HG03280 (cell line): ENCODE data around the gene TAOK1.
"Not testable (repeated sequence)": the region's sequence is repeated elsewhere in the genome, so short reads cannot be mapped to it uniquely, and the experiment has no call there.

ENCODE experiments used
- ATAC-seq: cut with Tn5 transposase; IDR thresholded peaks from one replicate; pipeline ENCODE4 v1.9.1; 2021; ENCODE audit warnings: mild to moderate bottlenecking, moderate library complexity; ENCODE audit not compliant: unreplicated experiment

TAOK1 gene

GRCh38 chr17:29443041-29443739 is 53.0 kb downstream of the TAOK1 start:
- no peak for ATAC-seq

GRCh38 chr17:29444589-29444988 is 54.4 kb downstream of the TAOK1 start:
- ATAC-seq, result no peak

GRCh38 chr17:29445844-29446243 is 55.7 kb downstream of the TAOK1 start:
- ATAC-seq, result no peak

- ATAC-seq, result no peak
Measured at GRCh38 chr17:29449865-29450671, 59.9 kb downstream of the TAOK1 start.

- no peak for ATAC-seq
Measured at GRCh38 chr17:29451121-29451742, 61.1 kb downstream of the TAOK1 start.

DNA sequence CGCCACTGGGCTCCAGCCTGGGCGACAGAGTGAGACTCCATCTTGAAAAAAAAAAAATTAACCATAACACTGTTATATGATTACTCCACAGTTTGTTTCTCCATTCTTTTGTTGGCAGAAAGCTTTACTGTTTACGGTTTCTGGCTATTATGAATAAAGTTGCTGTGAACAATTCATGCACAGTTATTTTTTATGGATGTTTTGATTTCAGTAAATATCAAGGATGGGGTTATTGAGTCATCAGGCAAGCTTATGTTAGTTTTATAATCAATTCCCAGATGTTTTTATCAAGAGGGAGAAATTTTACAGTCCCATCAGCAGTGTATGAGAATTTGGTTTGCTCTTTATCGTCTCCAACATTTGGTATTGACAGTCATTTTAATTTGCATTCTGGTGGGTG is 67.9 kb downstream of the TAOK1 start:
- no peak for ATAC-seq

DNA sequence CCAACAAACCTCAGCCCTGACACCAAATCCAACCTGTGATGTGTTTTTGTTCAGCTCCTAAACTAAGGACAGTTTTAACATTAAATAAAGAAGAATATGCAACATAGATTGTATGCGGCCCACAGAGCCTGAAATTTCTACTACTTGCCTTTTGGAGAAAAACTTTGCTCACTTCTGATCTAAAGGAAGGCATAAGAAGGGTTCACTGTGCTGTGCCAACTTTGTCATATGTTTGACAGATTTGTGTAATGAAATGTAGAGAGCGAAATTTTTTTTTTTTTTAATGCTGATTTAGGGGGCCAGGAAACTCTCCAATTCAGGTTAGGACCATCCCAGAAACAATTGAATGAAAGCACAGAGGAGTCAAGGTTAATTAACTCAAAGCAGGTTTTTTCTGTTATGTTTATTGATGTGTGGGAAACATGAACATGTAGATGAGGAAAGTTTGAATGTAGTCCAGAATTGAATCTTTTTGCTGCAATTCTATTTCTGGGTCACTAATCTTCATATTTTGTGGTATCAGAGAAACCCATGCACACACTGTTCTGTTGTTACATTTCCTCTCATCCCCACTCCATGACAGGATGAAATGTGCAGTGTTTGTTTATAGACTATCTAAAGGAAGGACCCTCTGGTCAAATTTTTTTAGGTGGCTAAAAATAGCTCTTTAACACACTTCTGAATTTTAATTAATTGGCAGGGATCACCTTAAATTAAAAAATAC is 71.5 kb downstream of the TAOK1 start:
- no peak for ATAC-seq

GRCh38 chr17:29469276-29469675 is 79.1 kb downstream of the TAOK1 start:
- ATAC-seq, result no peak

DNA sequence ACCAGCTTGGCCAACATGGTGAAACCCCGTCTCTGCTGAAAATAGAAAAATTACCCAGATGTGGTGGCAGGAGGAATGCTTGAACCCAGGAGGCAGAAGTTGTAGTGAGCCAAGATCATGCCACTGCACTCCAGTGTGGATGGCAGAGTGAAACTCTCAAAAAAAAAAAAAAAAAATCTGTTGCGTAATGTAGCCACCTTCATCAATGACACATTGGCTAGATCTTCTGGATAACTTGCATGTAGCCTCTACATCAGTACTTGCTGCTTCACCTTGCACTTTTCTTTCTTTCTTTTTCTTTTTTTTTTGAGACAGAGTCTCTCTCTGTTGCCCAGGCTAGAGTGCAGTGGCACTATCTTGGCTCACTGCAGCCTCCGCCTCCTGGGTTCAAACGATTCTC is 83.3 kb downstream of the TAOK1 start:
- not testable (repeated sequence) for ATAC-seq

DNA sequence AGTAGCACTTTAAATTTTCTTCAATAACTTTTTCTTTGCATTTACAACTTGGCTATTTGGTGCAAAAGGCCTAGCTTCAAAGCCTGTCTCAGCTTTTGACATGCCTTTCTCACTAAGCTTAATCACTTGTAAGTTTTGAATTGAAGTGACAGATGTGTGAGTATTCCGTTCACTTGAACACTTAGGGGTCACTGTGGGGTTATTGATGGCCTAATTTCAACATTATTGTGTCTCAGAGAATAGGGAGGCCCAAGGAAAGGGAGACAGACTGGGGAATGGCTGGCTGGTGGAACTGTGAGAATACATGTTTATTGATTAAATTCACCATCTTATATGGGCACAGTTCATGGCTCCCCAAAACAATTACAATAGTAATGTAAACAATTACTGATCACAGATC is 84.1 kb downstream of the TAOK1 start:
- ATAC-seq, result no peak

DNA sequence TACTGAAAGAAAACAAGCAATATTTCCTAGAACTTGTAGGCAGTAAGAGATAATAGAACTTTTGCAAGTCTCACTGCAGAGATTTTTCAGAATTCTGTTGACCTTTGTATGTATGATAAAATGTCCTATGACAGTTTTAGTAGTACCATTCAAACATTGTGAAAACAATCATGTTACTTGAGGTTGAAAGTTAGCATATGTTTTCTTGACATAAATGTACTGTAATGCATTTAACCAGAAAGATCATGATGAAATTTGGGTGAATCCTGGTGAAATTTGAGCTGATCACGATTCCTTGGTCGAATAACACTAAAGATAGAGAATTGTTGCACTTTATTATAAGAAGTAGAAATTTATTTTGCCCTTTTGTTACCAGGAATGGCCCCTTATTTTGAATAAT is 85.7 kb downstream of the TAOK1 start:
- ATAC-seq, result no peak

DNA sequence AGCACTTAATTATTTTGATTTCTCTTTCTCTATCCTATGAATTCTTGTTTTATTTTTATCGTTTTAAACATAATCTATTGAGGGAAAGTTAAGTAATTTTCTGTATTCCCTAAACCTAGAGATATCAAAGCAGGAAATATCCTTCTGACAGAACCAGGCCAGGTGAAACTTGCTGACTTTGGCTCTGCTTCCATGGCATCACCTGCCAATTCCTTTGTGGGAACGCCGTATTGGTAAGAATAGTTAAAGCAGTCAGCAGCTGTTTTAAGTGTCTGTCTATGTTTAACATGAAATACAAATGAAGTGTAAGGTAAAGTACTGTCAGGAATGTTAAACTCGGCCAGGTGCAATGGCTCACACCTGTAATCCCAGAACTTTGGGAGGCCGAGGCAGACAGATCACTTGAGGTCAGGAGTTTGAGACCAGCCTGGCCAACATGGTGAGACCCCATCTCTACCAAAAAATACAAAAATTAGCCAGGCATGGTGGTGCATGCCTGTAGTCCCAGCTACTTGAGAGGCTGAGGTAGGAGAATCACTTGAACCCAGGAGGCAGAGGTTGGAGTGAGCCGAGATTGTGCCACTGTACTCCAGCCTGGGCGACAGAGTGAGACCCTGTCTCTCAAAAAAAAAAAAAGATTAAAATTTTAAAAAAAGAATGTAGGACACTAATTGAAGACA is 90.2 kb downstream of the TAOK1 start:
- not testable (repeated sequence) for ATAC-seq

- ATAC-seq, result no peak
Measured at GRCh38 chr17:29483503-29483902, 93.3 kb downstream of the TAOK1 start.

- ATAC-seq, result no peak
Measured at GRCh38 chr17:29495011-29495410, 104.8 kb downstream of the TAOK1 start.

DNA sequence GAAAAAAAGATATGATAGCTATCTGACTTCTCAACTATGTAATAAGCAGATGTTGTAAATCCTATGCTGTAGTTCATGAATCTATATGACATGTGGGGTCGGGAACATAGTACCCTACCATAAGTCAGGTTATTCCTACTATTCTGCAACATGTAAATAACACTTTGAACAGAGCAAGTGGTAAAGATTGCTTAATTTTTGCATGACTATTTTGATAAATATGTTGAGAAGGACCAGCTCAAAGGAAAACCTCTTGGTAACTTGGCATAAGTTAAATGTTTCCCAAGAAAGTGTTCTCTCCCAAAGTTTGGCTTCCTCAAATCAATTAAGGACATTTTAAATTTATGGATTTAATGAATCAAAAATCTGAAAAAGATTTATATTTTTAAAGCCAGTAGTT is 114.5 kb downstream of the TAOK1 start:
- ATAC-seq, result no peak

GRCh38 chr17:29505836-29506235 is 115.7 kb downstream of the TAOK1 start:
- no peak for ATAC-seq

- no peak for ATAC-seq
Measured at GRCh38 chr17:29510953-29511352, 120.8 kb downstream of the TAOK1 start.

DNA sequence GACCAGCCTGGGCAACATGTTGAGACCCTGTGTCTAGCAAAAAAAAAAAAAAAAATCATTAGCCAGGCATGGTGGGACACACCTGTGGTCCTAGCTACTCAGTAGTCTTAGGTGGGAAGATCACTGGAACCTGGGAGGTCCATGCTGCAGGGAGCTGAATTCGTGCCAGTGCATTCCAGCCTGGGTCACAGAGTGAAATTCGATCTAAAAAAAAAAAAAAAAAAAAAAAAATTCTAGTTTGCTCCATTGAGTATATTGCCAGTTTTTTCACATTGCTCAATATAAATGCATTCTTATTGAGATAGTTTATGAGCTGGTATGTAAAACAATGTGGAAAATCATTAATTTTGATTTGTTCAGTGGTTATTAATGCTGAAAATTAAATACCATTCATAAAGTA is 124.6 kb downstream of the TAOK1 start:
- ATAC-seq, result no peak

DNA sequence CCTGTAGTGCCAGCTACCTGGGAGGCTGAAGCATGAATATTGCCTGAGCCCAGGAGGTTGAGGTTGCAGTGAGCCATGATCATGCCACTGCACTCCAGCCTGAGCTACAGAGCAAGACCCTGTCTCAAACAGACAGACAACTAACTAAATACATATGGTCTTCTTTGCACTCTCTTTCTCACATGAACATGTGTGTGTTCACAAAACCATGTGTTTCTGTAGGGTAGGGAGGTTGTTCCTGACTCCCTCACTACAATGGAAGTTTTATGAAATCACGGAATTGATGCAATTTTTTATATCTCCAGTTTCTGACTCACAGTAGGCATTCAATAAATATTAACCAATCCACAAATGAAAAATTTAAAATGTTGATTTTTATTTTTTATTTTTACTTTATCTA is 128.2 kb downstream of the TAOK1 start:
- ATAC-seq, result no peak

DNA sequence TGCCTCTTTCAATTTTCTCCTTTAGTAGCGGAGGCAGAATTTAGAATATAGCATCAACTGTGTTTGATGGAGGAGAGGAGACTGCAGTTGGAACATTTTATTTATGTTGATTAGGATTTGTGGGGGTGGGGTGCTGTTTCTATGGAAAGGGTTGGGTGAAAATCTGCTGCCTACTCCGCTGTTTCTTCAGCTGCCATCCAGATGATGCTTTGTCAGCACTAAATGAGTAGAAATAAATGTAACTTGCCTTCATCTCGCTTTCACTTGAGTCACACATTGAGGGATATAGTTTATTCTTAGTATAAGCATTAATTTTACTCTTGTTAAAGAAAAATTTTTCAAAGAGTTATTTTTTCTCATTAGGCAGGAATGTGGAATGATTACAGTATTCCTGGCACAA is 134.5 kb downstream of the TAOK1 start:
- no peak for ATAC-seq

GRCh38 chr17:29526322-29526721 is 136.2 kb downstream of the TAOK1 start:
- ATAC-seq, result no peak
